Erythroblast (primary cell): ENCODE data around the gene HS2ST1.

Source experiments
- DNase-seq, 2 experiments: peaks; one replicate each; lab custom pipeline; 2025; lab: John Stamatoyannopoulos, UW
- GATA1 ChIP-seq: IDR thresholded peaks from 2 replicates; pipeline ENCODE4 v1.6.1; 2011; ENCODE audit warnings: low read depth, mild to moderate bottlenecking, control low read depth, low read length, moderate library complexity
- POLR2A ChIP-seq: IDR thresholded peaks from 2 replicates; pipeline ENCODE4 v1.6.1; 2011; ENCODE audit warnings: mild to moderate bottlenecking, low read length

The HS2ST1 gene

DNA sequence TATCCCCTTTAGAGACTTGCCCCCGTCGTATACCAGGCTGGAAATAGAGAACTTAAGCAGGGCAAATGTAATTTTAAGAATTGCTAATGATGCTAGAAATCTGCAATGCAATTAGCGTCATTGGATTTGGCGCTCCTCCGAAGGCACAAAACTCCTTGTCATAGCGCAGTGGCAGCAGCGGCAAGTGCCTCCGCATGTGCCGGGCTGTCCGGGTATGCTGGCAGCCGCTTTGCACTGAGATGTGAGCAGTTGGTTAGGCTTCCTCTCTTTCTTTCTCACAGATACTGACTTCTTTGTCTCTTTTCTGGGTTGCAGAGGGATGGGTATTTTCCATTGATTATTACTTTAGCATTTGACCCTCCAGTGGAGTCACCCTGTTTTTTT lies 220.9 kb downstream of the HS2ST1 start:
- no peak for TF ChIP-seq GATA1
- TF ChIP-seq POLR2A = no peak
- no peak for DNase-seq

- DNase-seq = no peak
- no peak for TF ChIP-seq POLR2A
- TF ChIP-seq GATA1 = no peak
Measured at GRCh38 chr1:87136607-87137341, 222.3 kb downstream of the HS2ST1 start.

- TF ChIP-seq GATA1 (no peak), POLR2A (no peak)
- no peak for DNase-seq
Measured at GRCh38 chr1:87137342-87137739, 222.9 kb downstream of the HS2ST1 start.

- TF ChIP-seq POLR2A (no peak), GATA1 (no peak)
- DNase-seq = no peak
Measured at GRCh38 chr1:87140831-87141540, 226.6 kb downstream of the HS2ST1 start.

DNA sequence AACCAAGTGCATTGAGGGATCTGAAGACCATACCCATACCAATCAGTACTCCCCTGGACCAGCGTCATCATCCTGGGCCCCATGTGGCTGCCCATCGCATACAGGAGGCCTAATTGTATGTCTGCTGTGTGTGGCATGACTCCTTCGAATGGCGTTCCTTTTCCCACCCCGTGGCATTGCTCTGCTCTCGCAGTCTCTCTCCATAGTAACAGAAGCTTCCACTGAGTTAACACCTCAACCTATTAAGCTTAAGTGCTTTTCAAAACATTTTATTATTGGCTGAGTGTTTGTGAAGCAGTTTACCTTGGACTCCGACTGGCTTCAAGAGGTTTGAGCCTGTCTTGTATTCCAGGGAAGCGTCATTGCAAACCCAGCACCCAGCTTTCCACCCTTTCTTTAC lies 227.1 kb downstream of the HS2ST1 start:
- TF ChIP-seq GATA1 (no peak), POLR2A (no peak)
- no peak for DNase-seq

DNA sequence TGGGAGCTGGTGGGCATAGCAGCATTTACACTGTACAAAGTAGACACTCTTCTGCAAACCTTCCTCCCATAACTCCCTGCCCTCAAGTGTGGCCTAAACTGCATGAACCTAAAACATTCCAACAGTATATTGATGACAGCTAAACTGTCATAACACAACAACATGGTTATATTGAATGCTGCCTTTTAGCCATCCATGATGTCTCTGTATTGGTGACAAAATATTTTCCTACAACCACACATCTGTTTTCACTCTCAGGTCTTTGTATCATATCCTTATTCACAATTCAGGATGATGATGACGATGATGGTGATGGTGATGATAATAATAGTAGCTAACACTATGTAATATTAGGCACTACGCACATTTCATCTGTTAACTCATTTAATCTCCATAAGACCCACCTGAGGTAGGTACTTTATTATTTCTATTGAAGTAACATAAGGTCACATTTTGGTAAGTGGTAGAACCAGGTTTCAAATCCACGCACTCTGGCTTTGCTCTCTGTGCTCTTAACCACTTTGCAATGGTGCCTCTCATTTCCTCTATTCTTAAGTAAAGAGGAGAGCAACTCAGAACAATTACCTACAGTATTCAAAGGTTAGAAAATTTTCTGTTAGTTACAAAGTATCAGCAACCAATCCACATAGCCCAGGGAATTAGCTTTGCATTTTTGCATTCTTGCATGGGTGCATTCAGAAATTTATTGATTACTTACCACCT lies 229.1 kb downstream of the HS2ST1 start:
- no peak for TF ChIP-seq GATA1
- TF ChIP-seq POLR2A = no peak
- DNase-seq = no peak

GRCh38 chr1:87144316-87144895 lies 230.0 kb downstream of the HS2ST1 start:
- DNase-seq = no peak
- TF ChIP-seq GATA1 = no peak
- TF ChIP-seq POLR2A = no peak

DNA sequence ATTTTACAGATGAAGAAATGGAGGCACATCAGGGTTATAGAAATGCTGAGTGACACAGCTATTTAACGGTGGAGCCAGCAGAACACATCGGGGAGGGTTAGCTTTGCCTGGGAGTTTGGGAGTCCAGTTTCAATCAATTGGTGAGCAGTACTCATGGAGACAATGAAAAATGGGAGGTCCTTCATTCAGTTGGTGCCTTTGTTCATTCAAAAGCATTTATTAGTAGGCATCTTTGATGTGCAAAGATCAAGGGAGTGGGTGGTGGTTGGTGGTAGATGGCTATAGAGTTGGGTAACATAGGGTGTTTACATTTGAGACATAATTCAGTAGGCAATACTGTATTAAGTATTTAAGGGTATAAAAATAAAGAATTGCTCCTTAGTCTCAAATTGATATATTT lies 230.5 kb downstream of the HS2ST1 start:
- TF ChIP-seq POLR2A = no peak
- DNase-seq = no peak

GRCh38 chr1:87146538-87146937 lies 232.1 kb downstream of the HS2ST1 start:
- TF ChIP-seq POLR2A (no peak), GATA1 (no peak)
- no peak for DNase-seq

DNA sequence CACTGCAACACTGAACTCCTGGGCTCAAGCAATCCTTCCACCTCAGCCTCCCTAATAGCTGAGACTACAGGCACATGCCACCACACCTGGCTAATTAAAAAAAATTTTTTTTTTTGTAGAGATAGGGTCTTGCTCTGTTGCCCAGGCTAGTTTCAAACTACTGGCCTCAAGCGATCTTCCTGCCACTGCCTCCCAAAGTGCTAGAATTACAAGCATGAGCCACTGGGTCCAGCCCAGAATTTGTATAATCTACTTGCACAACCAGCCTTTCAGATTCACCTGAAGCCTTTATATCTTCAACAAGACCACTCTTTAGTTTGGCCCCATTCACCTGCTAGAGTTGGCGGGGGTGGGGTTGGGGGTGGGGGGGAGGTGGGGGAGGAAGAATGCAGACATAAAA lies 232.6 kb downstream of the HS2ST1 start:
- no peak for DNase-seq
- TF ChIP-seq GATA1 (no peak), POLR2A (no peak)

DNA sequence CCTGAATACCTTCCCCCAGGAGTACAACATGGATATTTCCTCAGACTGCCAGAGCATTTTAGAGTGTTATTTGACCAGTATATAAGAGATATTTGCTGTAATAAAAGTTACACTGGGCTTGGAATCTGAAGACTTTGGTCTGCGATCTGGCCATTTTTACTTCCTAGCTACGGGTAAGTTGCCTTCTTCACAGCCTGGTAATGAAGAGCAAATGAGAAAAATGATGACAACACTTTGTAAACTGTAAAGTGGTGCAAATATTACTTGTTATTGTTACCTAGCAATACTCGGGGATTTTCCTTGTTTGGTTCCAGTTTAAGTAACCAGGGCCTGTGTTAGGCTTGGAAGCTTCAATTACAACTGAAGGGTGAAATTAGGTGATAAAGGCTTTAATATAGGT lies 233.4 kb downstream of the HS2ST1 start:
- TF ChIP-seq GATA1 (no peak), POLR2A (no peak)
- DNase-seq = no peak

GRCh38 chr1:87148661-87149060 lies 234.2 kb downstream of the HS2ST1 start:
- TF ChIP-seq GATA1 = no peak
- TF ChIP-seq POLR2A = no peak
- DNase-seq = no peak

- TF ChIP-seq GATA1 (no peak), POLR2A (no peak)
- peak in 1 of 2 experiments; percentile 3 for DNase-seq
Measured at GRCh38 chr1:87149241-87150041, 235.0 kb downstream of the HS2ST1 start.

GRCh38 chr1:87150143-87150542 lies 235.7 kb downstream of the HS2ST1 start:
- TF ChIP-seq POLR2A (no peak), GATA1 (no peak)

More at GRCh38 chr1:87150143-87150542, 235.7 kb downstream of the HS2ST1 start:
- no peak for DNase-seq
